ENCODE data around the gene NYNRIN.

- TF ChIP-seq POLR2A (IDR thresholded peaks at IDR 0.05), result no peak
- no peak for TF ChIP-seq CTCF (IDR thresholded peaks at IDR 0.05)
Observed at GRCh38 chr14:24353559-24354481, 45.0 kb upstream of the NYNRIN start.

All from Peyer's patch (tissue), 4 donors.